Measurements from ENCODE around the gene ORC5.

- TF ChIP-seq POLR2A (IDR thresholded peaks at IDR 0.05) (no peak), CTCF (IDR thresholded peaks at IDR 0.05 in 8 of 11, conservative IDR thresholded peaks at IDR 0.05 in 3 of 11) (no peak), POLR2AphosphoS5 (IDR thresholded peaks at IDR 0.05) (no peak)
Measured at GRCh38 chr7:104089612-104090011, 118.2 kb downstream of the ORC5 start.
